ENCODE results near the gene CAMP.

DNA sequence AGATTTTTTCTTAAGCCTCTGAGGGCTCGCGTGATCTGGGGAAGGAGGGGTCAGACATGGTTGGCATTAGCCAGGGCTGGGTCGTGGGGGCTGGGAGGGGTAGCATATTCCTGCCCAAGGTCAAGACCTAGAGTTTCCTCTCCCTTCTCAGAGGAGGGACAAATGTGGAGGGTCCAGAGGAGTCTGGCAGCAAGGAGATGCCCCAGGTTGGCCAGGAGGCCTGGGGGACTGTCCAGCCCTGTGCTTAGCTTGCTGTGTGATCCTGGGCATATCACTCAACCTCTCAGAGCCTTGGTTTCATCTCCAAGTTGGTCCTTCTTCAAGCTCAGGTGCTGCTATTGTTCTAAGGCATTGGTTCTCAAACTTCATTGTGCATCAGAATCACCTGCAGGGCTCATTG is 9.1 kb upstream of the CAMP start:
- TF ChIP-seq EZH2 (IDR thresholded peaks at IDR 0.05; ENCODE audit: borderline replicate concordance, insufficient read depth, low read length, poor library complexity, severe bottlenecking), result no peak
- TF ChIP-seq EP300 (conservative IDR thresholded peaks at IDR 0.05; ENCODE audit: poor library complexity, severe bottlenecking), result no peak
